ENCODE results near the gene ZNF22. TPM values are rescaled to one million over a fixed set of nuclear protein-coding genes. Genes with fewer than 3 reads are reported as not detected.
A peak's percentile ranks its signal among the peaks of the same experiment; 100 is the strongest.

ZNF22 gene
- total RNA-seq, 1 experiment from 2014 or later = 14.6 TPM

GRCh38 chr10:44961931-44962750 is 38.6 kb upstream of the ZNF22 start:
- TF ChIP-seq CTCF (IDR thresholded peaks at IDR 0.05) = no peak
- TF ChIP-seq TCF7L2 (IDR thresholded peaks at IDR 0.05; ENCODE audit: low read depth, low read length) = no peak
- TF ChIP-seq REST (IDR thresholded peaks at IDR 0.05; ENCODE audit: insufficient read depth in 1 of 2, low read depth in 2 of 2, low read length in 1 of 2) = no peak
- no peak for TF ChIP-seq POLR2AphosphoS5 (IDR thresholded peaks at IDR 0.05; ENCODE audit: low read depth, low read length)
- TF ChIP-seq SIN3A (IDR thresholded peaks at IDR 0.05; ENCODE audit: borderline replicate concordance, insufficient read depth, low read depth, low read length) = no peak
- no peaks in the 10 kb centered on the region for H3K9me3 ChIP-seq (ENCODE audit: control insufficient read depth, insufficient read depth, low read depth, low read length)
- no peak overlapping the region; the same call in 1 of the 2 replicates for H3K27ac ChIP-seq (ENCODE audit: low read length)
- BruUV-seq (replicated peaks) = no TSS peak
- ChIA-PET CTCF (interaction anchor here (0.7 to 1.3 kb wide), 2 partner anchors 14 to 847 kb away, joined by 6 to 10 read pairs; no protein-coding TSS in a partner anchor), POLR2A (no interaction called here)
- in situ Hi-C loops (cut with HindIII; ENCODE audit: low pct_unique_long_range_greater_than_20kb, low sequenced_read_pairs) (no loop called here), intact Hi-C loops (cut with micrococcal nuclease; ENCODE audit: unreplicated experiment) (no loop called here)
- no peak overlapping the region for H3K4me3 ChIP-seq (ENCODE audit: low read depth in 2 of 2, low read length in 2 of 2)
- ATAC-seq = no peak
- no peak for DNase-seq (ENCODE audit: low read depth, low spot score)
- H3K36me3 ChIP-seq (ENCODE audit: control insufficient read depth, insufficient read depth, low read length) = no peaks in the 10 kb centered on the region
- H3K4me1 ChIP-seq (ENCODE audit: control insufficient read depth, insufficient read depth, low read length) = peaks cover 53% of the 10 kb centered on the region
- no peaks in the 10 kb centered on the region for H3K27me3 ChIP-seq (ENCODE audit: control insufficient read depth, insufficient read depth, low read length)

- no peaks in the 10 kb centered on the region for H3K27me3 ChIP-seq (ENCODE audit: control insufficient read depth, insufficient read depth, low read length)
- in situ Hi-C loops (cut with HindIII; ENCODE audit: low pct_unique_long_range_greater_than_20kb, low sequenced_read_pairs) = no loop called here
- H3K4me1 ChIP-seq (ENCODE audit: control insufficient read depth, insufficient read depth, low read length) = peaks cover 55% of the 10 kb centered on the region
- DNase-seq (ENCODE audit: low read depth, low spot score) (no peak), ATAC-seq (no peak; the same call in 1 of the 2 replicates)
- peak overlapping the region; percentile 67 for H3K27ac ChIP-seq (ENCODE audit: low read length)
- ChIA-PET POLR2A (interaction anchor here (0.6 kb wide), 1 partner anchor 13 kb away, joined by 3 read pairs; no protein-coding TSS in a partner anchor), CTCF (interaction anchor here (0.7 to 1.3 kb wide), 3 partner anchors 13 to 846 kb away, joined by 3 to 10 read pairs (median 6); no protein-coding TSS in a partner anchor)
- no peaks in the 10 kb centered on the region for H3K9me3 ChIP-seq (ENCODE audit: control insufficient read depth, insufficient read depth, low read depth, low read length)
- BruUV-seq (replicated peaks) = no TSS peak
- peak overlapping the region in 1 of 2 experiments; percentile 20; a peak in 2 of 4 replicates for H3K4me3 ChIP-seq (ENCODE audit: low read depth in 2 of 2, low read length in 2 of 2)
- intact Hi-C loops (cut with micrococcal nuclease; ENCODE audit: unreplicated experiment) = no loop called here
- H3K36me3 ChIP-seq (ENCODE audit: control insufficient read depth, insufficient read depth, low read length) = no peaks in the 10 kb centered on the region
- TF ChIP-seq SIN3A (IDR thresholded peaks at IDR 0.05; ENCODE audit: borderline replicate concordance, insufficient read depth, low read depth, low read length) (no peak), CTCF (IDR thresholded peaks at IDR 0.05) (peak; percentile 54), POLR2AphosphoS5 (IDR thresholded peaks at IDR 0.05; ENCODE audit: low read depth, low read length) (no peak), TCF7L2 (IDR thresholded peaks at IDR 0.05; ENCODE audit: low read depth, low read length) (no peak), REST (IDR thresholded peaks at IDR 0.05; ENCODE audit: insufficient read depth in 1 of 2, low read depth in 2 of 2, low read length in 1 of 2) (no peak)
Observed at GRCh38 chr10:44962870-44963738, 37.6 kb upstream of the ZNF22 start.
